Measurements from ENCODE around the gene MYADM.

Gene MYADM

DNA sequence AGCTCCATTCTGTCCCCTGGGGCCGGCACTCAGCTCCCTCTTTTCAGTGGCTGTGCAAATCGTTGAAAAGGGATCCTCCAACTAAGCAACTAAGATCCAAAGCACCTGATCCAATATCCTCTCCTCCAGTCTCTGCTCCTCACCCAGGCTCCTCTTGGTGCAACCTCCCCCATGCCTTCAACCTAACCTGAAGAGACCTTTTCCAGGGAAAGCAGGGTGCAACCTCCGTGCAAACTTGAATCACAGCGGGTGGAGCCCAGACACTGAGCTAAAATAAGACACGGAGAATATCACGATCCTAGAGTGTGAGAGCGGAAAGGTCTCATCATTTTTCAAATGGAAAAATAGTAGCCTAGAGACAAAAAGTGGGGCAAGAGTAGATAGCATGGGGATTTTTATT, 49.7 kb downstream of the MYADM start:
- DNase-seq = no peak
